Retinal pigment epithelial cell (primary cell): ENCODE results near the gene RAB3IP.
"Not testable (repeated sequence)": the region's sequence is repeated elsewhere in the genome, so short reads cannot be mapped to it uniquely, and the experiment has no call there.

ENCODE experiments used
- DNase-seq: peaks from one replicate; pipeline ENCODE4 v3.0.0-alpha.2; 2010; ENCODE audit warnings: low read depth
- H3K4me3 ChIP-seq: 2 replicates; pipeline ENCODE4 v1.5.1; 2011; ENCODE audit warnings: mild to moderate bottlenecking, low read length, control low read depth, moderate library complexity
- TF ChIP-seq, protein P1 (sequence below): conservative IDR thresholded peaks from 2 replicates; pipeline ENCODE4 v1.5.1; 2011; ENCODE audit warnings: low read depth, low read length, control low read depth, inconsistent platforms

The RAB3IP gene

DNA sequence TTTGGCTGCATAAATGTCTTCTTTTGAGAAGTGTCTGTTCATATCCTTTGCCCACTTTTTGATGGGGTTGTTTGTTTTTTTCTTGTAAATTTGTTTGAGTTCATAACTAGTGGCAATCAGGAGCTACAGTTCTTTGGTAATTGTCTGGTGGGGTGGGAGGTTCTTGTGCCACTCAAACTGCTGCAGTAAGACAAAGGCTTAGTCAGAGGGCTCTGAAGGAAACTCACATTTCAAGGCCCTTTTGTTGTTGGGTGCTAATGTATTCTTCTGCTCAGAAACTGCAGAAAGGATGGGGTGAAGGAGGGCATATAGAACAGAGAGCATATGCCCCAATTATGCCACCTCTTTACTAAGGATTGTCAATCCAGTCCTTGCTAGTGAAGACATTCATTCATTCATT is 108.3 kb downstream of the RAB3IP start:
- DNase-seq, result no peak
- TF ChIP-seq, protein P1, sequence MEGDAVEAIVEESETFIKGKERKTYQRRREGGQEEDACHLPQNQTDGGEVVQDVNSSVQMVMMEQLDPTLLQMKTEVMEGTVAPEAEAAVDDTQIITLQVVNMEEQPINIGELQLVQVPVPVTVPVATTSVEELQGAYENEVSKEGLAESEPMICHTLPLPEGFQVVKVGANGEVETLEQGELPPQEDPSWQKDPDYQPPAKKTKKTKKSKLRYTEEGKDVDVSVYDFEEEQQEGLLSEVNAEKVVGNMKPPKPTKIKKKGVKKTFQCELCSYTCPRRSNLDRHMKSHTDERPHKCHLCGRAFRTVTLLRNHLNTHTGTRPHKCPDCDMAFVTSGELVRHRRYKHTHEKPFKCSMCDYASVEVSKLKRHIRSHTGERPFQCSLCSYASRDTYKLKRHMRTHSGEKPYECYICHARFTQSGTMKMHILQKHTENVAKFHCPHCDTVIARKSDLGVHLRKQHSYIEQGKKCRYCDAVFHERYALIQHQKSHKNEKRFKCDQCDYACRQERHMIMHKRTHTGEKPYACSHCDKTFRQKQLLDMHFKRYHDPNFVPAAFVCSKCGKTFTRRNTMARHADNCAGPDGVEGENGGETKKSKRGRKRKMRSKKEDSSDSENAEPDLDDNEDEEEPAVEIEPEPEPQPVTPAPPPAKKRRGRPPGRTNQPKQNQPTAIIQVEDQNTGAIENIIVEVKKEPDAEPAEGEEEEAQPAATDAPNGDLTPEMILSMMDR, result no peak
- no peak overlapping the region for H3K4me3 ChIP-seq

DNA sequence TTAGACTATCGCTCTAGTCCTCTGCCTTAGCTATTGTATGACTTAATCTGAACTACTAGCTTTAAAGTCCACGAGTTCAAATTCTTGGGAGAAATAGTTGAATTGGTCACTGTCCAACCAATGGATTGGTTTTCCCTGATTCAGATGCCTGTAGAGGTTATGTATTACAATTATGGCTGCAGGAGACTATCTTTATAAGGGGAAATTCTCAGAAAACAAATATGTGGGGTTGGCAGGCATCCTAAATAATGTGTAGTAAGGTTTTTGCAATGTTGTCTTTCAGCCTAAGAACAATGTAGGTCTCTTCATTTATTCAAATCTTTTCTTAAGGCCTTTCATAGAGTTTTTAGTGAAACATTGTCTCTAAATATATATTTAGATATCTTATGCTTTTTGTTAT is 113.3 kb downstream of the RAB3IP start:
- H3K4me3 ChIP-seq, result no peak overlapping the region
- no peak for DNase-seq
- TF ChIP-seq, protein P1, result no peak

DNA sequence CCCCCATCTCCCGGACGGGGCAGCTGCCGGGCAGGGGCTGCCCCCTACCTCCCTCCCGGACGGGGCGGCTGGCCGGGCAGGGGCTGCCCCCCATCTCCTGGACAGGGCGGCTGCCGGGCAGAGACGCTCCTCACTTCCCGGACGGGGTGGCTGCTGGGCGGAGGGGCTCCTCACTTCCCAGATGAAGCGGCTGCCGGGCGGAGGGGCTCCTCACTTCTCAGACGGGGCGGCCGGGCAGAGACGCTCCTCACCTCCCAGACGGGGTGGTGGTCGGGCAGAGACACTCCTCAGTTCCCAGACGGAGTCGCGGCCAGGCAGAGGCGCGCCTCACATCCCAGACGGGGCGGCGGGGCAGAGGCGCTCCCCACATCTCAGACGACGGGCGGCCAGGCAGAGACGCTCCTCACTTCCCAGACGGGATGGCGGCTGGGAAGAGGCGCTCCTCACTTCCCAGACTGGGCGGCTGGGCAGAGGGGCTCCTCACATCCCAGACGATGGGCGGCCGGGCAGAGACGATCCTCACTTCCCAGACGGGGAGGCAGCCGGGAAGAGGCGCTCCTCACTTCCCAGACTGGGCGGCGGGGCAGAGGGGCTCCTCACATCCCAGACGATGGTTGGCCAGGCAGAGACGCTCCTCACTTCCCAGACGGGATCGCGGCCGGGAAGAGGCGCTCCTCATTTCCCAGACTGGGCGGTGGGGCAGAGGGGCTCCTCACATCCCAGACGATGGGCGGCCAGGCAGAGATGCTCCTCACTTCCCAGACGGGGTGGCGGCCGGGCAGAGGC is 114.7 kb downstream of the RAB3IP start:
- not testable (repeated sequence) for H3K4me3 ChIP-seq, DNase-seq

DNA sequence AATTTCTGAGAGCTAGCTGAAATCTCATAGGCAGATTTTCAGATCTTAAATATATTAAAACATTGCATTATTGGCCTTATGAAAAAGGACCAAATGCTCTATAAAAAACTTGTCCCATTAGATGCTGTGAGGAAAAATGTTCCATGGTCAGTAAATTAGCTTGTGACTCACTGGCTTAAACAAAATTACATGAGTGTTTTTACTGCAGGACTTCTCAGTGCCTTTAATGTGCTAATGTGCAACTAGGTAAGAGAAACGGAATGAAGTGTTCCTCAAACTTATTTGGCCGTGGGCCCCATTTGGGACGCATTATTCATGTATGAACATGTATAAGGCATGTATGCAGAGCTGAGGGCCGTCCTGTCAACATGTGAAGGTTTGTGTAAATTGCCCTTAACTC is 128.0 kb downstream of the RAB3IP start:
- H3K4me3 ChIP-seq, result no peak overlapping the region
- DNase-seq, result no peak
- TF ChIP-seq, protein P1, result no peak

DNA sequence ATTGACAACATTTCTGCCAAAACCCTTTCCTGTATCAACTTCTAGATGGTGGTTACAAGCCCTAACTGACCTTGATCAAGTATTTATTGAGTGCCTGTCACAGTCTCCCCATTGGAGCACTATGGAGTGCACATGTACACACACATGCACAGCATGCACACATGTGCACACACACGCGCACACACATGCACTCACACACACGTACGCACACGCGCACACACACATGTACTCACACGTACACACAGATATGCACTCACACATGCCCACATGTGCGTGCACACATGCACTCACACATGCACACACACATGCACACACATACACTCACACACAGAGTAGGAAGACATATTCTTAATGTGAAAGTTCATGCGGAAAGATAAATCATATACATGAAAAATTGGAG is 130.0 kb downstream of the RAB3IP start:
- H3K4me3 ChIP-seq, result no peak overlapping the region
- no peak for DNase-seq
- TF ChIP-seq, protein P1, result no peak

DNA sequence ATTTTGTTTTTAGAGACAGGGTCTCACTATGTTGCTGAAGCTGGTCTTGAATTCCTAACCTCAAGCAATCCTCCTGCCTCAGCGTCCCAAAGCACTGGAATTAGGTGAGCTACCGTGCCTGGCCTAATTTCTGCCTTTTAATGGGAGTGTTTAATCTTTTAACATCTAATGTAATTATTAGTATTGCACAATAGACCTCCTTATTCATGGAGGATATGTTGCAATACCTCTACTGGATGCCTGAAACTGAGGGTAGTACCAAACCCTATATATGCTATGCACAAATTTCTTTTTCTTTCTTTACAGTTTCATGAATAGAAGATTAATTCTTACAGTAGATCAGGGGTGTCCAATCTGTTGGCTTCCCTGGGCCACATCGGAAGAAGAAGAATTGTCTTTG is 134.1 kb downstream of the RAB3IP start:
- no peak overlapping the region for H3K4me3 ChIP-seq
- TF ChIP-seq, protein P1, result no peak
- no peak for DNase-seq
